ENCODE data around the gene UGT1A4.

UGT1A4 gene

GRCh38 chr2:233791151-233791882 is 72.8 kb downstream of the UGT1A4 start:
- DNase-seq (ENCODE audit: low spot score) = no peak

GRCh38 chr2:233791883-233792329 is 73.4 kb downstream of the UGT1A4 start:
- no peak for DNase-seq (ENCODE audit: low spot score)

- DNase-seq (ENCODE audit: low spot score) = no peak
Measured at GRCh38 chr2:233792720-233793119, 74.2 kb downstream of the UGT1A4 start.

- DNase-seq (ENCODE audit: low spot score) = no peak
Measured at GRCh38 chr2:233793465-233794127, 75.1 kb downstream of the UGT1A4 start.

- DNase-seq (ENCODE audit: low spot score) = no peak
Measured at GRCh38 chr2:233794128-233794658, 75.7 kb downstream of the UGT1A4 start.

- DNase-seq (ENCODE audit: low spot score) = no peak
Measured at GRCh38 chr2:233795735-233796171, 77.2 kb downstream of the UGT1A4 start.

- no peak for DNase-seq (ENCODE audit: low spot score)
Measured at GRCh38 chr2:233796254-233796653, 77.7 kb downstream of the UGT1A4 start.

GRCh38 chr2:233798335-233799086 is 80.0 kb downstream of the UGT1A4 start:
- no peak for DNase-seq (ENCODE audit: low spot score)

GRCh38 chr2:233799087-233799665 is 80.6 kb downstream of the UGT1A4 start:
- DNase-seq (ENCODE audit: low spot score) = no peak

GRCh38 chr2:233799716-233800115 is 81.2 kb downstream of the UGT1A4 start:
- no peak for DNase-seq (ENCODE audit: low spot score)

- no peak for DNase-seq (ENCODE audit: low spot score)
Measured at GRCh38 chr2:233800208-233800607, 81.7 kb downstream of the UGT1A4 start.

GRCh38 chr2:233801357-233802131 is 83.0 kb downstream of the UGT1A4 start:
- DNase-seq (ENCODE audit: low spot score) = no peak

- DNase-seq (ENCODE audit: low spot score) = no peak
Measured at GRCh38 chr2:233802132-233802815, 83.7 kb downstream of the UGT1A4 start.

- DNase-seq (ENCODE audit: low spot score) = no peak
Measured at GRCh38 chr2:233803292-233803911, 84.9 kb downstream of the UGT1A4 start.

GRCh38 chr2:233803994-233804393 is 85.5 kb downstream of the UGT1A4 start:
- DNase-seq (ENCODE audit: low spot score) = no peak

GRCh38 chr2:233807215-233807865 is 88.8 kb downstream of the UGT1A4 start:
- no peak for DNase-seq (ENCODE audit: low spot score)

- no peak for DNase-seq (ENCODE audit: low spot score)
Measured at GRCh38 chr2:233807966-233808935, 89.7 kb downstream of the UGT1A4 start.

GRCh38 chr2:233810385-233810784 is 91.8 kb downstream of the UGT1A4 start:
- no peak for DNase-seq (ENCODE audit: low spot score)

- DNase-seq (ENCODE audit: low spot score) = no peak
Measured at GRCh38 chr2:233811087-233811486, 92.6 kb downstream of the UGT1A4 start.

All from AG20443 (cell line).